HTR-8/SVneo (cell line): ENCODE measurements around the gene POT1.
A peak's percentile ranks its signal among the peaks of the same experiment; 100 is the strongest.

Experiments
- DNase-seq: peaks from one replicate; pipeline ENCODE4 v3.0.0; 2011; ENCODE audit warnings: low spot score, mixed read lengths; ENCODE audit not compliant: insufficient read length
- FAIRE-seq: peaks from 2 replicates; lab custom pipeline; 2011; peaks lifted over from hg19 to GRCh38; lab: Jason Lieb, UNC

The POT1 gene

GRCh38 chr7:124812764-124813163, 116.9 kb downstream of the POT1 start:
- DNase-seq (no peak), FAIRE-seq (no peak)

GRCh38 chr7:124811341-124811740, 118.3 kb downstream of the POT1 start:
- no peak for DNase-seq
- FAIRE-seq = no peak

- DNase-seq = no peak
- FAIRE-seq = no peak
Measured at GRCh38 chr7:124810605-124811004, 119.0 kb downstream of the POT1 start.

- FAIRE-seq = no peak
- DNase-seq = no peak
Measured at GRCh38 chr7:124808206-124808605, 121.4 kb downstream of the POT1 start.

- FAIRE-seq = no peak
Measured at GRCh38 chr7:124801330-124801895, 128.2 kb downstream of the POT1 start.

GRCh38 chr7:124800386-124800785, 129.2 kb downstream of the POT1 start:
- FAIRE-seq (no peak), DNase-seq (no peak)

More at GRCh38 chr7:124801330-124801895, 128.2 kb downstream of the POT1 start:
- DNase-seq = no peak

GRCh38 chr7:124799448-124799847, 130.2 kb downstream of the POT1 start:
- DNase-seq (no peak), FAIRE-seq (no peak)

- DNase-seq (no peak), FAIRE-seq (no peak)
Measured at GRCh38 chr7:124796771-124797170, 132.9 kb downstream of the POT1 start.

GRCh38 chr7:124792696-124793095, 136.9 kb downstream of the POT1 start:
- FAIRE-seq = no peak

GRCh38 chr7:124792002-124792401, 137.6 kb downstream of the POT1 start:
- FAIRE-seq = no peak
- DNase-seq = no peak

More at GRCh38 chr7:124792696-124793095, 136.9 kb downstream of the POT1 start:
- DNase-seq = no peak

GRCh38 chr7:124791426-124791825, 138.2 kb downstream of the POT1 start:
- DNase-seq = no peak
- FAIRE-seq = no peak

- DNase-seq = no peak
- no peak for FAIRE-seq
Measured at GRCh38 chr7:124790645-124791044, 139.0 kb downstream of the POT1 start.

GRCh38 chr7:124785994-124786393, 143.6 kb downstream of the POT1 start:
- FAIRE-seq = no peak
- DNase-seq = no peak

GRCh38 chr7:124784879-124785818, 144.5 kb downstream of the POT1 start:
- DNase-seq (peak; percentile 27), FAIRE-seq (no peak)

- DNase-seq (no peak), FAIRE-seq (no peak)
Measured at GRCh38 chr7:124783271-124783670, 146.4 kb downstream of the POT1 start.

GRCh38 chr7:124781907-124782734, 147.5 kb downstream of the POT1 start:
- FAIRE-seq (no peak), DNase-seq (no peak)

- DNase-seq (no peak), FAIRE-seq (no peak)
Measured at GRCh38 chr7:124781418-124781817, 148.2 kb downstream of the POT1 start.

GRCh38 chr7:124780608-124781007, 149.0 kb downstream of the POT1 start:
- DNase-seq = no peak
- no peak for FAIRE-seq

- no peak for FAIRE-seq
Measured at GRCh38 chr7:124780056-124780455, 149.6 kb downstream of the POT1 start.

GRCh38 chr7:124779620-124780019, 150.0 kb downstream of the POT1 start:
- DNase-seq (no peak), FAIRE-seq (no peak)

More at GRCh38 chr7:124780056-124780455, 149.6 kb downstream of the POT1 start:
- no peak for DNase-seq

- FAIRE-seq (no peak), DNase-seq (no peak)
Measured at GRCh38 chr7:124779194-124779593, 150.4 kb downstream of the POT1 start.
